ENCODE data around the gene CAMK2G.
"Not testable (repeated sequence)": the region's sequence is repeated elsewhere in the genome, so short reads cannot be mapped to it uniquely, and the experiment has no call there.

Gene CAMK2G

GRCh38 chr10:73901261-73901660 is 26.9 kb upstream of the CAMK2G start:
- no peak for DNase-seq

DNA sequence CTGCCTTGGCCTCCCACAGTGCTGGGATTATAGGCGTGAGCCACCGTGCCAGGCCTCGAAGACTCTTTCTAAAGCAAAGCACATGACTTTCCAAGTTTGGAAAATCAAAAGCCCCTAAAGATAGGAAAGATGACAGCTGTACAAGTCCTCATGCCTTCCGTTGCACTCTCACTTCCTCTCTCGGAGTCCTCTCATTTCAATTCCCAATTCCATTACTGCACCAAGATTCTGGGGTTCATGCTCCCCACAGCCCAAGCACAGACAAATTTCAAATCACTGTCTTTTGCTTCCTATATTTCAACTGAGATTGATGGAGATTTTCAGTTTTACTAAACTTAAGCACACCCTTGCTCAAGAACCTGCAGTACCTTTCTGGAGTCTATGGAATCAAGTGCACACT is 25.7 kb upstream of the CAMK2G start:
- DNase-seq, result no peak

- DNase-seq, result peak; percentile 95
Measured at GRCh38 chr10:73899423-73899822, 25.1 kb upstream of the CAMK2G start.

DNA sequence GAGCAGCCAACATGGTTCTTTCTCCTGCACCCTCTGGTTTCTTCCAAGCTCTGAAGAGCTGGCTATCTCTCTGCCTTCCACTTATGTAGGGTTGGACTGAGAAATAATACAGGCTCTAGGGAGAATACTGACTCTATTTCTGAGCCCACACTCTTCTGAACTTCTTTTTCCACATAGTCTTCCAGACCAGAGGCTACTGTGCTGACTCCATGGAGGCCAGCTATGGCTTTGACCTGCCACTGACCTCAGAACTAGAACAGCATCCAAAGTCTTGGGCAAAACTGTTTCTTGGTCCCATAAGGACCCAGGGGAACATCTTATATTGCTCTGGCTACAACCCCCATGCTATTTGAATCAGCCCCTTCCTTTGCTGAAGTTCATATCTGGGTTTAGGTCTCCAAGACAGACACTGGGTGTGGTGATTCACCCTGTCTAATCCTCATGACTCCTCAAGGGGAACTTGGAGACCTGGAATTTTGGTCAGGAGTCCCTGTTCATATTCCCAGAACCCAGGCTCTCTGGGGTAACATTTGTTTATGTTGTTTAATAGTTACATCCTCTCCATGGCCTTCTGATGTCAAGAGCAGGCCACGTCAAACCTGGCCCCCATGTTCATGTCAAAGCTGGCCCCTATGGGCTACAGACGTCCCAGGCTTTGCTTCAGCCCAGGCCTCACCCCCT is 24.5 kb upstream of the CAMK2G start:
- peak; percentile 63 for DNase-seq

GRCh38 chr10:73897693-73898092 is 23.3 kb upstream of the CAMK2G start:
- DNase-seq, result no peak

GRCh38 chr10:73895381-73895780 is 21.0 kb upstream of the CAMK2G start:
- not testable (repeated sequence) for DNase-seq

GRCh38 chr10:73894245-73894971 is 20.1 kb upstream of the CAMK2G start:
- peak; percentile 96 for DNase-seq

GRCh38 chr10:73893426-73893825 is 19.1 kb upstream of the CAMK2G start:
- peak; percentile 68 for DNase-seq

- DNase-seq, result peak; percentile 78
Measured at GRCh38 chr10:73892310-73893030, 18.1 kb upstream of the CAMK2G start.

DNA sequence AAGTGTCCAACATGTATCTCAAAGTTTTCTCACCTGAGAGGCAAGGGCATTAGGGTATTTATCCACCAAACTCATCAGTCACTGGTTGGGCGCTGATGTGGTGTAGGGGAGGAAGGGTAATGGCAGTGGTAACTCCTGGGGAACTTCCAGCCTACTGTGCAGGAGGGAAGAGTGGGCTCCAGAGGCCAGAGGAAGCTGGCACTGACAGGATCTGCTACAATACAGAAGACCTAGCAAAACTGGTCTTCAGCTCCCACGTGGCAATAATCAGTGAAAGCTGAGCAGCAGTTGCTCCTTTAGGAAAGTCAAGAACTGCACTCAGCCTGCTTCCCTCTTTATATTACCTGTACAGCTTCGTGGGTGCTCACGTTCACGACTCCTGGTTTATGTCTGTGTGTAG is 17.2 kb upstream of the CAMK2G start:
- DNase-seq, result no peak

- not testable (repeated sequence) for DNase-seq
Measured at GRCh38 chr10:73890830-73891229, 16.5 kb upstream of the CAMK2G start.

DNA sequence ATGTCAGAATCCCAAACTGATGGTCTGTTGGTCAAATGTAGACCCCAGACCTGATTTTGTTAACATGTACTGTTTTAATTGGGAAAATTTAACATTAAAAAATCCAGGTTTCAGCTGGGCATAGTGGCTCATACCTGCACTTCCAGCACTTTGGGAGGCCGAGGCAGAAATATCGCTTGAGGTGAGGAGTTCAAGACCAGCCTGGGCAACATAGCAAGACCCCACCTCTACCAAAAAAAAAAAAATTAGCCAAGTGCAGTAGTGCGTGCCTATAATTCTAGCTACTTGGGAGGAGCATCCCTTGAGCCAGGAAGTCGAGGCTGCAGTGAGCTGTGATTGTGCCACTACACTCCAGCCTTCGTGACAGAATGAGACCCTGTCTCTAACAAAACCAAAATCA is 15.9 kb upstream of the CAMK2G start:
- DNase-seq, result no peak

- not testable (repeated sequence) for DNase-seq
Measured at GRCh38 chr10:73889416-73889815, 15.1 kb upstream of the CAMK2G start.

DNA sequence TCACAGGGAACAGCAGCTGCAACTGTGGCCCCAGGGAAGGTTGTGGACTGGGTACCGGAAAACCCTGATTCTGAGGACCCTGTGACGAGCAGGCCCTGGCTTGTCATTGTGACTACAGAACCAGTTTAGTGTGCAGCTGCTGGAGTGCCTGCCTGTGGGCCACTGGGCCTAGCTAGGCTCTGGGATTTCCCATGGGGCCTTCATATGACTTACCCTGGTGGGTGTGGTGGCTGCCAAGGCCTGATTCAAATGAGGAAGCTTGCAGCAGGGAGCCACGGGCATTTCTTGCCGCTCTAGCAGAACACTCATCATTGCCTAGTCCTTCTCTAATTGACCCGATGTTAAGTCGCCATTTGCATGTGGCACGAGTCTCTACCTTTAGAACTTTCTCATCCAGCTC is 14.7 kb upstream of the CAMK2G start:
- peak; percentile 76 for DNase-seq

DNA sequence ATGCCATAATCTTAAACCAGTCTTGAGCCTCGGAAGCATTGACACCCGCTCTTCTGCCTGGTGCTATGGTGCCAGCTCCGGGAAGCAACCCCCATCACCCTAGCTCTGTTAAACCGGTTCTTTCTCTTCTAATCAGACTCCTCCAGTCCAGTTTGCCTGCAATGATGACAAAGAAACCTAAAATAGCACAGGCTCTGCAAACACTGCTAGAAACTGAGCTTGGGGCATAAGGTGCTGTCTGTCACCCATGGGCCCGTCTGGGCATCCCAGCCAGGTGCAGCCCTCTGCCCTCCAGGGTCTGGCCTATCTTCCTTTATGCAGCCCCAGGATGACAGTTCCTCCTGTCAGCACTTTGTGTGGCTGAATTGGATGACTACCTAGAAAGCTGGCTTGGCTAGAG is 14.2 kb upstream of the CAMK2G start:
- no peak for DNase-seq

GRCh38 chr10:73887294-73888039 is 13.1 kb upstream of the CAMK2G start:
- DNase-seq, result peak; percentile 98

DNA sequence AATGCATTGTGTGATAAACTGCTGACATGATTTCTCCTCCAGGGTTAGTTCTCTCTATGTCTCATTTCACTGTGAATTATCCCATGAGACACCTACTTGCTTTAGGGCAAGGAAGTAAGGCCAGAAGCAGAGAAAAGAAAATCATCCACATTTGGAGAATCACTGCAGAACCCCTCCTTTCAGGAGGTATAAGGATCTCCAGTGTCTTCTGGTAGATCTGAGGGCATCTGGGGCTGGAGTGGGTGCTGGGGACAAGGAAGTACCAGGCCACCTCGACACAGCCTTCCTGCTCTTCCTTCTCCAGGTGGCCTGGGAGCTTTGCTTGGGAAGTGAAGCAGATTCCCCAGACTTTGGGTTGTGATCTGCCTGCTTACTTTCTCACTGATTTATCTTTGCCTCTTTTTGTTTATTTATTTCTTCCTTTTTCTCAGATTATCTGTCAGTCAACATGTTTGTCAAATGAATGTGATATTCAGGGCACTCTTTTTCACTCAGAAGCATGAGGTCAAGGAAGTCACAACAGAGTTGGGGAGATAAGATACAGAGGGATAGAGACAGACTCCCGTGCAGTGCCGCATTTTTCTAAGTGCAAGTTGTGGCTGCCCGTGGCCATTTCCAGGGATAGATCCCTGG is 12.4 kb upstream of the CAMK2G start:
- no peak for DNase-seq

DNA sequence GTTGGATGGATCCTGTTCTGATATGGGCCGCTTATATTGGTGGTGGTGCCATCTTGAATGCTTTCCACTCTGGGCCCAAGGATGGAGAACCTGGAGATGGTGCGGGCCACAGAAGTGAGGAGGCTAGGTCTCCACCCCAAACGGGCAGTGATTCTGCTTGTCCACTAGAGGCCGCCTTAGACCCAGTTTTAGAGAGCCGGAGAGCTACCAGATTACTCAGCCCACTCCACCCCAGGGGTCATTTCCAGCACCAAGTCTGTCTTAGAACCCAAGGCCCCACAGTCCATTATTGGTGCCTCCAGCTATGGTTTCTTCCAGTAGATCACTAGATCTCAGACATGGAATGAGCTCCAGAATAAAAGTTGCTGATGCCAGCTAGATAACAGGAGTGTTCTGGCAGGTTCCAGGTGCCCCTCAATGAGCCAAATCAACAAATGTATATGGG is 11.8 kb upstream of the CAMK2G start:
- DNase-seq, result peak; percentile 84

DNA sequence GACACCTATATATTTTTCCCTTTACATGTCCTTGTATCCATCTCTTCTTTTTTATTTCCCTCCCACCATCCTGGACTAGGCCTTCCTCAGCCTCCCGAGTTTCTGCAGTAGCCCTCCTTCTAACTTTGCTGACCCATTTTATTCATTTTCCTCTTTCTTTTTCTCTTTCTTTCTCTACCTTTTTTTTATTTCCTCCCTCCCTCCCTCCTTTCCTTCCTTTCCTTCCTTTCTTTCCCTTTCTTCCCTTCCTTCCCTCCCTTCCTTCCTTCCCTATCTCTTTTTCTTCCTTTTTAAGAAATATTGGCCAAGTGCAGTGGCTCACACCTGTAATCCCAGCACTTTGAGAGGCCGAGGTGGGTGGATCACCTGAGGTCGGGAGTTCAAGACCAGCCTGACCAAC is 9.7 kb upstream of the CAMK2G start:
- no peak for DNase-seq

GRCh38 chr10:73881221-73881919 is 7.0 kb upstream of the CAMK2G start:
- no peak for DNase-seq

DNA sequence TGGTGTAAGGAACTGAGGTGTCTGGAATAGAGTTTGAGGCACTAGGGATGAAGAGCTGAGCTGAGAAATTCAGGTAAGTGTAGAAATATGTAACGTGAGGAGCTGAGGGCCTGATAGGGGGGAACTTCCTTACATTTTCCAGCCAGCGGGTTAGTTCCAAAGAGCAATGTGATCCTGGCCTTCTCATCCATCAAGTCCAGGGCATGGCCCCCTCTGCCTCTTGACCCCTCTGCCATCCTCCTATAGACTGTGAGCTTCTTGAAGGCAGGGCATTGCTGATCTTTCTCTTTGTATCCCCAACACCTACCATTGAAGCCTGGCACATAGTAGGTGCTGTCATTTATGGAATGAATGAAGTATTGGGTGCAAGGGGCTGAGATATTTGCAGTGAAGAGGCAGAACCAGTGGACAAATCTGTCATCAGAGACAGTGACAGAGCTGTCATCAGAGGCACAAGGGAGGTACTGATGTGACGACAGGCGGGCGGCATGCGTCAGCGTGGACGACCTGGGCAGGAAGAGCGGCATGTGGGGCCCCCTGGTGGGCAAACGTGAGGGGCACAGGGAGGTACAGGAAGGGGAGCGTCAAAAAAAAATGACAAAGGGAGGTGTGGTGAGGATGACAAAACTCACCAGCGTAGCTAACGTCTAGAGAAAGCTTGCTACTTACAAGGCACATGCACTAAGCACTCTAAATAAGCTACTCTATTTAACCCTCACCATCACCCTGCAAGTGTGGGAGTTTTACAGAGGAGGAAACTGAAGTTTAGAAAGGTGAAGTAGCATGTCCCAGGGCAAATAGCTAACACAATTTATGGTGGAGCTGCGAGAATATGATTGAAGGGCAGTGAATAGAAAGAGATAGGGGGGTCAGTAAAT is 5.2 kb upstream of the CAMK2G start:
- DNase-seq, result peak; percentile 84

All from EL (cell line).